ENCODE data around the gene ZNF722.
"Not testable (repeated sequence)": the region's sequence is repeated elsewhere in the genome, so short reads cannot be mapped to it uniquely, and the experiment has no call there.

The ZNF722 gene

GRCh38 chr7:63998549-63998948 lies at the start of gene ZNF722:
TSS of gene ZNF722 (plus strand) at chr7:63998849. CDS start at chr7:63998962, 113 bp downstream.
- DNase-seq (ENCODE audit: low spot score) = no peak

- no peak for DNase-seq (ENCODE audit: low spot score)
Measured at GRCh38 chr7:63953181-63953580, 45.5 kb upstream of the ZNF722 start.

- no peak for DNase-seq (ENCODE audit: low spot score)
Measured at GRCh38 chr7:63968629-63969028, 30.0 kb upstream of the ZNF722 start.

GRCh38 chr7:64015496-64015895 lies 16.8 kb downstream of the ZNF722 start:
- DNase-seq (ENCODE audit: low spot score) = not testable (repeated sequence)

DNA sequence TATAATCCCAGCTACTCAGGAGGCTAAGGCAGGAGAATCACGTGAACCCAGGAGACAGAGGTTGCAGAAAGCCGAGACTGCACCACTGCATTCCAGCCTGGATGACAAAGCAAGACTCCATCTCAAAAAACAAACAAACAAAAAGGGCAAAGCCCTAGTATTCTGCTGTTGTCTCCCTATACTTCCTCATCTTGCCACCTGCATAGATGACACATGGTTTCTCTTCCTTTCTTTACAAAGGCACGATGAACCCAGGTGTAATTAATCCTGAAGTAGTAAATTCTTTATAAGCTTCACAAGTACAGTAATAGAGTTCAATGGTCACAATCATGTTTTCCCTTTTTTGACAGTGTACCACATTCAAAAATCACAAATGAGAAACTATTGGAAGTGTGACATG lies 36.7 kb downstream of the ZNF722 start:
- no peak for DNase-seq (ENCODE audit: low spot score)

DNA sequence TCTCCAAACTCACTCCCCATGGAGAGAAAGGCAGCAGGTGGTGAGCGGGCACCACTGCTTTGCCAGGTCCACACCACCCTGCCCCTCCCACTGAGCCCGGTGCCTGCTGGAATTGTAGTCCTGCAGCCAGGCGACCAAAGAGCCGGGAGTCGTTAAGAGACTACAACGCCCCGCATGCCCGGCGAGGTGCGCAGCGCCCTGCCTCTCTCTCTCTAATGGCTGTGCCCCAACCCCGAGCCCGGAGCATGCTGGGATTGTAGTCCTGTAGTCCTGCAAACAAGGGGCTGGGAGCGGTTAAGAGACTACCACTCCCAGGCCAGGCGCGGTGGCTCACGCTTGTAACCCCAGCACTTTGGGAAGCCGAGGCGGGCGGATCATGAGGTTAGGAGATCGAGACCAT lies 38.4 kb downstream of the ZNF722 start:
- DNase-seq (ENCODE audit: low spot score) = no peak

- DNase-seq (ENCODE audit: low spot score) = no peak
Measured at GRCh38 chr7:64045301-64046040, 46.8 kb downstream of the ZNF722 start, which contains the start of gene ZNF727. TSS of gene ZNF727 (plus strand) at chr7:64045434. CDS start at chr7:64045622, 188 bp downstream.

GRCh38 chr7:64046041-64046389 lies 47.4 kb downstream of the ZNF722 start:
- no peak for DNase-seq (ENCODE audit: low spot score)

All from HuH-7 (cell line).